ENCODE results near the gene ROCK2. TPM values are rescaled to one million over a fixed set of nuclear protein-coding genes. Genes with fewer than 3 reads are reported as not detected.

The ROCK2 gene
- polyA plus RNA-seq (ENCODE audit: insufficient read length in 12 of 12) = 100 to 1,000 TPM in 1 of 12 donors, 10 to 100 TPM in 11; 45.4 to 440 (median 50.0) TPM
- long read RNA-seq, donor 1, partial matches to known transcripts = 17 of 19 reads
- long read RNA-seq, donor 1, other reads (novel, unspliced or antisense) = 0 of 19 reads
- long read RNA-seq, donor 2, partial matches to known transcripts = 0 of 1 reads
- long read RNA-seq, donor 2, other reads (novel, unspliced or antisense) = 0 of 1 reads
- long read RNA-seq, donor 3 = 0 reads
- long read RNA-seq, donor 4, partial matches to known transcripts = 0 of 1 reads
- long read RNA-seq, donor 4, other reads (novel, unspliced or antisense) = 0 of 1 reads
- long read RNA-seq, donor 5, partial matches to known transcripts = 16 of 18 reads
- long read RNA-seq, donor 5, other reads (novel, unspliced or antisense) = 0 of 18 reads
- long read RNA-seq, donor 6, partial matches to known transcripts = 7 of 7 reads
- long read RNA-seq, donor 6, other reads (novel, unspliced or antisense) = 0 of 7 reads
- long read RNA-seq, donor 7 = 0 reads
- long read RNA-seq, donor 8, partial matches to known transcripts = 6 of 8 reads
- long read RNA-seq, donor 8, other reads (novel, unspliced or antisense) = 0 of 8 reads
- long read RNA-seq, donor 9 = 0 reads
- long read RNA-seq, donor 10 = 0 reads
- long read RNA-seq, donor 11 = 0 reads

DNA sequence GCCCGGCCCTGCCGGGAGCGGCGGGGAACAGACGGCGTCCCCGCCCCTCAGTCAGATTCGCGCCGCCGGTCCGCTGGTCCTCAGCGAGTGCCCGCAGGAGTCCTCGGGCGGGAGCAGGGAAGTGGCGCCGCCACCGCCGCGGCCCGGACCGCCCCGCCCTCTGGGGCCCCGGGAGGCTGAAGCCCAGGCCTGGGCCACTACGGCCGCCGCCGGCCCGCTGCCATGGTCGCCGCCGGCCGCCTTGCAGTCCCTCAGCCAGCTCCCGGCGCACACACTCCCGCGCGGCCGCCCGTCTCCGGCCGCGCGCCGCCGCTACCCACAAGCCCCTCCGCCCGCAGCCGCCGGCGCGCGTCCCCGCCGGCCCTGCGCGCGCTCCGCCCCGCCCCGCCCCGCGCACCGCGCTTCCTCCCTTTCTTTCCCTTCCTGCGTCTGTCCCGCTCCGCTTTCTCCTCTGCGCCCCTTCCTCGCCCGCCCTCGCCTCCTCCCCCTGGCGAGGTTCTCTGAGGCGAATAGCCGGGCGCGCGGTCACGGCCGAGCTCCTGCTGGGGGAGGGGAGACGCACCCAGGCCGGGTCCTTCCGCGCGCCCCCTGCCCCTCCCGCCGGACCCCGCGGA is at the start of gene ROCK2:
TSS of gene ROCK2 (minus strand) at position 295 of the 614 bp plus-strand sequence. CDS start 500 bp downstream, outside the sequence.
- peak; percentile 90 for DNase-seq

DNA sequence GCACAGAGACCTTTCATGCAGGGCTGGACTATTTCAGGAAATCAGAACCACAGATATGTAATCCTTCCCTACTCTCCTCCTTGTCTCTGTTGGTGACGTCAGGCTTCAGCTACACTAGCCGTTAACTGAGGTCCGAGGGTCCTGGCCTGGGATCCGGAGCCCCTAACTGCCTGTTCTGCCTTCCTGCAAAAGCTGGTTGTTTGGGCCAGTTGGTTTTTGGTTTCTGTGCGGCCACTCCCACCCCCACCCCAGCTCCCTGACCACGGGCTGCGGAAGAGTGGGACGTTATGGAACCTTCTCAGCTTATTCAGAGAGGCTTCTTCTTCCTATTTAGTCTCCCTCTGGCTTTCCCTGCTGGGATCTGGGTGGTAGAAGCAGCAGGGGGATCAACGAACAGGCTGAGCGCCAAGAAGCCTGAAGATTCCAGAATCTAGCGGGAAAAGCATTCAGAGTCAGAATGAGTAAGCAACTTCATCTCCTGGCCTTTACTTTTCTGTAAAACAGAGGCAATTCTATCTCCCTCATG is 49.3 kb upstream of the ROCK2 start:
- DNase-seq = no peak

DNA sequence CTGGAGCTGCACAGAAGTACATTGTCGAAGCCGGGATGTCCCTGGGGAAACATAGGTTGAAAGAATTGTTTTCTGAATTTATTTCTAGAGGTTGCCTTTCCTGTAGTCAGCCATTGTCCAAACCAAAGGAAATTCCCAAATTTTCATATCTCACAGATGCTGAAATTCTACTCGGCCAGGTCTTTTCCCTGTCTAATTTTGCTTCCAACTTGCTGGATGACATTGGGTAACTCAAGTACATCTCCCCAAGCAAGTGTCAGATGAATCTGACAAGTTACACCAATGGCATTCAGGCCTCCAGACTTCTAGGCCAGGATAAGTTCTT is 47.5 kb upstream of the ROCK2 start:
- DNase-seq = no peak

DNA sequence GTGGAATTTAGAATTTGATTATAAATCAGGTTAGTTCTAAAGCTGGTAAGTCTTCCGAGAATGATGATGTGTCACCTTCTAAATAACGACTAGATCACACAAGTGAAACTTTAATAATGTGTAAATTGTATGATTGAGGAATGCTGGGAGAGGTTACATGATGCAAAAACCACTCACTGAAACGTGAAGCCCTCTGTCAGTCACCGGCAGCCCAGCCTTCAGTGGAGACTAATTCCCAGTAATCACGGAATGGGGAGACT is 45.9 kb upstream of the ROCK2 start:
- no peak for DNase-seq

DNA sequence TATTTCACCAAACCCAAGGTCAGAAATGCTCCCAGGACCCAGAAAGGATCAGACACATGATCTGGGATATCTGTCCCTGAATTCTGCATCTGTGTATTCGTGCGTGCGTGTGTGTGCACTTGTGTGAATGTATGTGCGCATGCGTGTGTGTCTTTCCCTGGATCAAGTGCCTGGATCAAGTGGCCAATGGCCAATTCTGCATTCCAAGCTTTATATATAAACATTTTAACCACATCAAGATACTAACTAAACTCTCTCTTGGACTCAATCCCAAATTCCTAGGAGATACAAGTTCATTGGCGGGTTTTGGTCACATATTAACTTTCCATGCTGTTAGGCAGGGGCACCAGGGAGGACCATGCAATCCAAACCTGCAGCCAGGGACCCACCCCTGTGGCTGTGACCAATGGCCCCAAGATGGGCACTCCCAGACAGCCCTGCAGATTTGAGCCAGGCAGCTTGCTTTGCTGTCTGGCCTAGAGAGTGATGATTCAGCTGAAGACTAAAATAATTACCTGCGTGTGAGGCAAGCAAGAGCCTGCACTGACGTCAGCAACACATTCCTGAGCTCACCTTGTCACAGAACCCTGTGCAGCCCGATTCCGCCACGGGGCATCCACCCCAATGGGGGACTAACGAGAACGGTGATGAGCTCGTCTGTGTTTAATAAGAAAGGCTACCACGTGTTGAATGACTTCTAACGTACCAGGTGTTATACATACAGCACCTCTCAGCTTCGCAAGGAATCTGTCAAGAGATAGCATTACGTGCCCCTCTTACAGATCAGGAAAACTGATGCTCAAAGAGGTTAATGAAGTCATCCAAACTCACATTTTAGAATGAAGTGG is 45.3 kb upstream of the ROCK2 start:
- DNase-seq = peak; percentile 74

DNA sequence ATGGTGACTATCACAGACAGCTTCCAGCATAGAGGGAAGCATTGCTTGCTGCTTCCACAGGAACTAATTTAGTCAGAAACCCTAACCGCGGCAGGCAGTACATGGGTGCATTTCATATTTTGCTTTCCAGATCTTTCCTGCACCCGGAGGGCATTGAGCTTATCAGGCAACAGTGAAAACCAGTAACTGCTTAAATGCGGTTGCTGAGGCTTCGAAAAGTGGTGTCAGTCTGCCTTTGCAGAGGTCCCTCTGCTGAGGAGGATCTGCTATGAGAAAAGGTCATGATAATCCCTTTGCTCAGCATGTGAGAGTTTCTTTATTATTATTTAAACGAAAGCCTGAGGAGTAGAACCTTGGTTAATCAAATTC is 44.6 kb upstream of the ROCK2 start:
- DNase-seq = no peak

DNA sequence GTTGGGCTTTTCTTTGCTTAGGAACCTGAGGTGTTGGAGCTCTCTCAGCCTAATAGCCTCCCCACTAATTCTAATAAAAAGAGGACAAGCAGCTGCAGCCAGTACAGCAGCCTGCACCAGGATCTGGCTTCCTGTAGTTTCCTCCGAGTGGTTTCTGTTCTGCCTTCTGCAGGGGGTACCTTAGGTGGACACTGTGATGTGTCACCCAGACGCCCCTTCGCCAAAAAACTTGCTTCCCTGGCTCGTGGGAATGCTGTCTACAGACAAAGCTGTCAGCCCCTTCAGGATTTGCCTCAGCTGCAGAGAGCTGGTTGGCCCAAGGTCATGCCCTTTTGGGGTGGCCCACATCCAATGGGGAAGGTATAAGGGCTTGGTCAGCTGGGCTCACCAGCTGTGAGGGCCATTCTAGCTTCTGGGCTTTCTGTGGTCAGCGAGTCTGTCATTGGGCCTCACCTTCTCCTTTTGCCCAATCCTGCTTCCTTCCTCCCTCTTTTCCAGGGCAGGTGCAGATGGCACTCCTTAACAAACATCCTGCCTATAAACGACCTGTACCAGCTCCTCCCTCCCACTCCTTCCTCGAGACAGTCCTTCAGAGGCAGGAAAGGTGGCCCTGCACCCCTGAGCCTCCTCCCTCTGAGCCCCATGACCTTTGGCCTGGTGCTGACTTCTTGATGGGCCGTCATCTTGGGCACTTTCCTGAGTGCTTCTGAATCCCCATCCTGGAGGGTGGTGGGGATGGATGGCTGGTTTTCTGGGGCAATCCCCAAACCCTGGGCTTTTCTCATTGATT is 44.0 kb upstream of the ROCK2 start:
- no peak for DNase-seq

GRCh38 chr2:11387843-11388242 is 43.4 kb upstream of the ROCK2 start:
- no peak for DNase-seq

- no peak for DNase-seq
These were observed 42.6 kb upstream of the ROCK2 start for GRCh38 chr2:11387100-11387390.

DNA sequence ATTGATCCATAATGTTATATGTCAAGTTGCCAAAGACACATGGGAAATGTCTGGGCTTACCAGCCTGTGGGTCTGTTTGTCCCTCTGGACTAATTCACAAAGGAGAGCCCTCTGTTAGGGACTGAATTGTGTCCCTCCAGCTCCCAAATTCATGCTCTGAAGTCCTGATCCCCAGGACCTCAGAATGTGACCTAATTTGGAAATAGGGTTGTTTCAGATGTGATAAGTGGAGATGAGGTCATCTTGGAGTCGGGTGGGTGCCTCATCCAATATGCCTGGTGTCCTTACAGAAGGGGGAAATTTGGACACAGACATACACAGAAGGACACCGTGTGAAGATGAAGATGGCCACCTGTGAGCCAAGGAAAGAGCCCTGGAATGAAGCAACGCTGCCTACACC is 41.4 kb upstream of the ROCK2 start:
- DNase-seq = no peak

DNA sequence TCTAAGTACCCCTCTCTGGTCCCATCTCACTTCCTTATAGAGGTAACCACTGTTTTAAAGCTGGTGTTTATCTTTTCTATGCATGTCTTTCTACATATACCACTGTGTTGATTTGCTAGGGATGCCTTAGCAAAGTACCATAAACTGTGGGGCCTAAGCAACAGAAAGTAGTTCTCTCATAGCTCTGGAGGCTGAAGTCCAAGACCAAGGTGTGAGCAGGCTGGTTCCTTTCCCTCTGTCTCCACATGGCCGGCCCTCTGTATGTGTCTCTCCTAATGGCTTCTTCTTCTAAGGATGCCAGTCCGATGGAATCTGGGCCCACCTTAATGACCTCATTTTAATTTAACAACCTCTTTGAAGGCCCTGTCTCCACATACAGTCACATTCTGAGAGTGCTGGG is 40.8 kb upstream of the ROCK2 start:
- no peak for DNase-seq

DNA sequence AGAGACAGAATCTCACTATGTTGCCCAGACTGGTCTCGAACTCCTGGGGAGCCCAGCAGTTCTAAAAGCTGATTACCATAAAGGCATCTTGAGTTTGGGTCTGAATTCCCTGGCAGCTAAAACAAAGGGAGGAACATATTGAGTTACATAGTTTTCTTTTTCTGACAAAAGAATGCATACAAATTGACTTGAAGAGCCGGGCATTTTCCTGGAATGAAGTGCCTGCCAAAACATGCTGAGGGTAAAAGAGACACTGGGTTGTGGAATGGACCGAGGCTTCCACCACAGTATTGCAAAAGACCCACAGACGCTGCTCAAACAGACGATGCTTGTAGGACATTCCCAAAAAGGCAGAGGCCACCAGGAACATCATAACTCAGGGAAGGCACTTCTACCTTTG is 35.1 kb upstream of the ROCK2 start:
- no peak for DNase-seq

- no peak for DNase-seq
These were observed 33.6 kb upstream of the ROCK2 start for GRCh38 chr2:11377928-11378545.

DNA sequence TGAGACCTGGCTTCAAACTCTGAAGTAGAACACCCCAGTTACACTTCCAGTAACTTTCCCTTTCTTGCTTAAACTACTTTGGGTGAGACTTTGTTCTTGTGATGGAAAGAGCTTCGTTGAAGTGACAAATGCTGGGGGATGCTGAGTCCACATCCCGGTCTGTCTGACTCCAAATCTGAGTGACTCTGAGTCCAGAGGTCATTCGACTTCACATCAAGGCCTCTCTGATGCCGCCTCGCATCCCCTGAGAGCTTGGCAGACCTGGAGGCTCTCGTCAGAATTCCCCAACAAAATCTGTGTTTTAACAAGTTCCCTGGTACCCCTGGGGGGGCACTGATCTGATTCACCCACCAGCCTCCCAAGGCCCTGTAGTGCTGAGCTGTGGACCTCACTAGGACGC is 31.6 kb upstream of the ROCK2 start:
- no peak for DNase-seq

- no peak for DNase-seq
These were observed 31.2 kb upstream of the ROCK2 start for GRCh38 chr2:11375689-11376027.

DNA sequence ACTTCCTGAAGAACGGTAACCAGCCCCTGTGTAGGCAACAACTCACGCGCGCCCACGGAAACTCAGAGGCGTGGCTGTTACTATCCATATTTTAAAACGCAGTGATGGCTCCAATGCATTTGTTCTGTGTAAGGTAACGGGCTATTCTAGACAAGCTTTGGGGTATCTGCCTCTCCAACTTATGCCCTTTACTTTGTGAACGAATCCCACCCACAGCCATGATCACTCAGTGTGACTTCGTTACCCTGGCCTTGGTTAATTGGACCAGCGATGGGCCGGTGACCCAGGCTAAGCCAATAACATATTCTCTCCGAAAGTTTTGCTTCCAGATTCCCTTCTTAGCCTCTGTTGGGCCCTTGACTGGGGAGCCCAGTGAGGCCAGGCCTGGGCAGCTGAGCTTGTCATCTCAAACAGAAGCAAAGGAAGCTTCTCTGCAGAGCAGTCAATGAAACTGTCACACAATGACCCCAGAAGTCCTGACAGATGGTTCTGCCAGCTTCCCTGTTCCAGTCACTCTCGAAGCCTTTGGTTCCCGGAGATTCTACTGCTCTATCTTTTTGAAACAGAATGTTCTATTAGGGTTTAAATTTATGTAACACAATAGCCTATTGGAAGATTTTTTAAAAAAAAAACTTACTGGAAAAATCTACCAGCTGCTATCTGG is 30.7 kb upstream of the ROCK2 start:
- no peak for DNase-seq

DNA sequence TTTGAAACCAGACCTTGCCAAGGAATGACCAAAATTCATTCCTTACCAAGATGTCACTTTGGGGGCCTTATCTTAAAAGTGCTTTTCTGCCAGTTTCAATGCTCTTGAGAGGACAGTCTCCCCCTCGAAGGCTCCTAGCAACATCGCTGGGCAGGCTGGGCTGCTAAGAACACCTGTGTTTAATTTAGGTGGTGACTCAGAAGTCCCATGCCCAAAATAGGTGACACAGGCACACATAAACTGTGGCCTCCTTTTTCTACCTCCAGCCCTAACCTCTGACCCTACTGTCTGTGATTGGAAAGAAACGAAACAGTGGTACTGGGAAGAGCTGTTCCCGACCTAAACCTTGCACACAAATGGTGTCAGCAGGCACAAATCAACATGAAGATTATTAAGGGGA is 28.7 kb upstream of the ROCK2 start:
- DNase-seq = no peak

DNA sequence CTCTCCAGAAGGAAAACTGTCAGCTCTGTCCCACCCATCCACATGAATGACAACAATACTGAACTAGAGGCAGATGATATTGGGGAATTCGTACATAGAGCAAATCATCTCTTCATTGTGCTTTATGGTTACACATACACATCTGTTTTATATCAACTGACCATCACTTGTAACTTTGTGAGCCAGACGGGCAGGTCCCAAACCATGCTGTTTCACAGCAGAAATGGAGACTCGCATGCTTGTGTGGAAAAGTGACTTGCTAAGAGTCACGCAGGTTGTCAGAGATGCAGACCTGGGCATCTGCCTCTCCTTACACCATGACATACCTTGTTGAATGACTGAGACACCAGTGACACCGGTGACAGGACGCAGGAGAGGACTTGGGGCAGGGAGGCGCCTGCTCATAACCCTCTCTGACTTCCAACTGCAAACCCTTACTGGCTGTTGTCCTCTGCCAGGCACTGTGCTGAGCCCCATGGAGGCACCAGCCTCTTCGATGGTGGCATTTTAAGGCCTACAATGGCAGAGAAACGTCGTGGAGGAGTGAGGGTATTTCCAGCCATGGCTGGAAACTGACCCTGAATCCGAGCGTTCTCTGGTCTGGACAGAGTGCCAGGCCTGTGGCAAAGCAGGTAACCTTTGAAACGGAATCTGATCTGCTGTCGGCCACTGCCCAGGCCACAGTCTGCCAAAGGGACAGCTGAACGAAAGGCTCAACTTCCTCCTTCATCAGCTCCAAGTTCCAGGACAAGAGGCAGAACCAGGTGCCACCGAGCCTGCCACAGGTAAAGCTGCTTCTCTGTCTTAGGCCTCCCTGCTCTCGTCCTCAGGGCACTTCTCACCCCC is 26.9 kb upstream of the ROCK2 start:
- no peak for DNase-seq

DNA sequence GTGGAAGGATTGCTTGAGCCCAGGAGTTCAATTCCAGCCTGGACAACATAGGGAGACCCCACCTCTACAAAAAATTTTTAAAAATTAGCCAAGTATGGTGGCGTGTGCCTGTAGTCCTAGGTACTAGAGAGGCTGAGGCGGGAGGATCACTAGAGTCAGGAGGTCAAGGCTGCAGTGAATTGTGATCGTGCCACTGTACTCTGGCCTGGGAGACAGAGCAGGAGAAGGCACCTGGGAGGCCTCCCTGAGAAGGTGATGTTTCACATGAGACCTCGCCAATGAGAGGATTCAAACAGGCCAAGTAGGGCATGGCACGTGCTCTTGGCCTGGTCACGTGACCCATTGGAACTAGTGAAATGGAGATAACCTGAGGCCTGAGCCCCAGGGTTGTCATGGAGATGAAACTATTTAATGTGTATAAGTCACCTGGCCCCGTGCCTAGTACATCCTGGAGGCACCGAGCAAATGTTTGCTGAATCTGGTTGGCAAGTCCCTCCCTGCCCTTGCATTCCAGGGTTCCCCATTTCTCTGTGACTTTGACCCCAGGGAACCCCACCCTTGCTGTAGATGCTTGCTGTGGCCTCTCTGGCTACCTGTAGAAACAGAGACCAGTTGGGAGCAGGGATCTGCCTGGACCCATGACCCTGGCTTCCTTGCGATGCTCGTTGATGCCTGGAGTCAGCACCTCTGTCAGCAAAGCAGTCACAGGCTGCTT is 26.1 kb upstream of the ROCK2 start:
- no peak for DNase-seq
